HEK293 (cell line): ENCODE results near the gene CXCL14.

ENCODE experiments used
- CTCF ChIA-PET: fragments of 350-600 bp; formaldehyde crosslinking; extraction: SDS; loops from one replicate; lab custom pipeline; 2021; ENCODE audit warnings: antibody characterized with exemption; lab: Yijun Ruan, JAX
- POLR2A ChIA-PET: fragments of 300-600 bp; formaldehyde crosslinking; extraction: SDS; loops from one replicate; lab custom pipeline; 2020; ENCODE audit warnings: antibody characterized with exemption, inconsistent platforms; lab: Yijun Ruan, JAX
- H3K27ac ChIP-seq: fragments of 200-500 bp; sonication (Bioruptor generic); 2 replicates; pipeline ENCODE4 v1.5.1; 2014; ENCODE audit warnings: low read depth, low read length, control low read depth, inconsistent platforms; ENCODE audit errors: extremely low read depth
- H3K36me3 ChIP-seq, 2 experiments: fragments of 200-500 bp in 1 of 2; sonication (Bioruptor generic) in 1 of 2; 1 replicate in 1 of 2; 2 replicates in 1 of 2; pipeline ENCODE4 v1.5.1; 2014 to 2017; ENCODE audit warnings: inconsistent platforms in 2 of 2, low read length in 2 of 2; ENCODE audit not compliant: control insufficient read depth in 2 of 2, insufficient read depth in 1 of 2
- H3K4me1 ChIP-seq: fragments of 200-500 bp; sonication (Bioruptor generic); 2 replicates; pipeline ENCODE4 v1.5.1; 2014; ENCODE audit warnings: mild to moderate bottlenecking, low read length, inconsistent platforms; ENCODE audit not compliant: control insufficient read depth, insufficient read depth
- H3K4me3 ChIP-seq: 2 replicates; pipeline ENCODE4 v1.5.1; 2011; ENCODE audit warnings: low read depth, mild to moderate bottlenecking, control low read depth, low read length, moderate library complexity
- H3K9me3 ChIP-seq: fragments of 200-500 bp; sonication (Bioruptor generic); 2 replicates; pipeline ENCODE4 v1.5.1; 2014; ENCODE audit warnings: low read depth, low read length, inconsistent platforms; ENCODE audit not compliant: control insufficient read depth, insufficient read depth
- BCL11A ChIP-seq: fragments of 450-650 bp; formaldehyde crosslinking; IDR thresholded peaks from 2 replicates; pipeline ENCODE4 v1.5.1; 2016; ENCODE audit warnings: low read depth, missing biosample characterization, missing genetic modification characterization
- EGR2 ChIP-seq: fragments of 450-650 bp; formaldehyde crosslinking; IDR thresholded peaks from 2 replicates; pipeline ENCODE4 v1.5.1; 2016; ENCODE audit warnings: low read depth, missing biosample characterization, missing genetic modification characterization
- FEZF1 ChIP-seq: fragments of 450-650 bp; formaldehyde crosslinking; IDR thresholded peaks from 2 replicates; pipeline ENCODE4 v1.5.1; 2016; ENCODE audit warnings: missing biosample characterization, missing genetic modification characterization
- IKZF3 ChIP-seq: fragments of 450-650 bp; IDR thresholded peaks from 2 replicates; pipeline ENCODE4 v1.5.0; 2018; ENCODE audit warnings: missing biosample characterization, mild to moderate bottlenecking, missing genetic modification characterization, moderate library complexity
- KLF9 ChIP-seq: fragments of 450-650 bp; formaldehyde crosslinking; IDR thresholded peaks from 2 replicates; pipeline ENCODE4 v1.5.1; 2016; ENCODE audit warnings: missing biosample characterization, missing genetic modification characterization, low read depth
- MYNN ChIP-seq: fragments of 450-650 bp; formaldehyde crosslinking; IDR thresholded peaks from 2 replicates; pipeline ENCODE4 v1.5.1; 2016; ENCODE audit warnings: missing biosample characterization, missing genetic modification characterization, borderline replicate concordance
- OVOL3 ChIP-seq: fragments of 450-650 bp; formaldehyde crosslinking; IDR thresholded peaks from 2 replicates; pipeline ENCODE4 v1.5.1; 2016; ENCODE audit warnings: missing biosample characterization, missing genetic modification characterization
- PATZ1 ChIP-seq: fragments of 450-650 bp; formaldehyde crosslinking; IDR thresholded peaks from 2 replicates; pipeline ENCODE4 v1.5.1; 2016; ENCODE audit warnings: missing biosample characterization, missing genetic modification characterization
- SCRT2 ChIP-seq: fragments of 450-650 bp; formaldehyde crosslinking; IDR thresholded peaks from 2 replicates; pipeline ENCODE4 v1.5.1; 2016; ENCODE audit warnings: missing biosample characterization, missing genetic modification characterization
- SP7 ChIP-seq: fragments of 450-650 bp; formaldehyde crosslinking; IDR thresholded peaks from 2 replicates; pipeline ENCODE4 v1.5.1; 2016; ENCODE audit warnings: missing biosample characterization, missing genetic modification characterization
- TCF7L2 ChIP-seq: IDR thresholded peaks from 2 replicates; pipeline ENCODE4 v1.6.1; 2011; ENCODE audit warnings: low read depth, mild to moderate bottlenecking, inconsistent platforms, low read length, moderate library complexity, borderline replicate concordance
- WT1 ChIP-seq: fragments of 450-650 bp; formaldehyde crosslinking; IDR thresholded peaks from 2 replicates; pipeline ENCODE4 v1.5.1; 2016; ENCODE audit warnings: missing biosample characterization, missing genetic modification characterization
- ZBTB20 ChIP-seq: fragments of 450-650 bp; formaldehyde crosslinking; IDR thresholded peaks from 2 replicates; pipeline ENCODE4 v1.5.1; 2016; ENCODE audit warnings: missing biosample characterization, missing genetic modification characterization
- ZEB2 ChIP-seq: fragments of 450-650 bp; formaldehyde crosslinking; IDR thresholded peaks from 2 replicates; pipeline ENCODE4 v1.5.1; 2016; ENCODE audit warnings: missing biosample characterization, missing genetic modification characterization
- ZFHX2 ChIP-seq: fragments of 450-650 bp; formaldehyde crosslinking; conservative IDR thresholded peaks from 2 replicates; pipeline ENCODE4 v1.5.1; 2016; ENCODE audit warnings: missing biosample characterization, missing genetic modification characterization
- ZFP3 ChIP-seq: fragments of 450-650 bp; formaldehyde crosslinking; IDR thresholded peaks from 2 replicates; pipeline ENCODE4 v1.5.1; 2016; ENCODE audit warnings: low read depth, missing biosample characterization, missing genetic modification characterization
- ZNF10 ChIP-seq: fragments of 450-650 bp; formaldehyde crosslinking; IDR thresholded peaks from 2 replicates; pipeline ENCODE4 v1.5.1; 2017; ENCODE audit warnings: missing biosample characterization, missing genetic modification characterization
- ZNF140 ChIP-seq: fragments of 450-650 bp; formaldehyde crosslinking; IDR thresholded peaks from 2 replicates; pipeline ENCODE4 v1.5.1; 2016; ENCODE audit warnings: missing biosample characterization, missing genetic modification characterization
- ZNF16 ChIP-seq: fragments of 450-650 bp; formaldehyde crosslinking; IDR thresholded peaks from 2 replicates; pipeline ENCODE4 v1.5.1; 2016; ENCODE audit warnings: low read depth, missing biosample characterization, missing genetic modification characterization
- ZNF184 ChIP-seq: fragments of 450-650 bp; IDR thresholded peaks from 2 replicates; pipeline ENCODE4 v1.5.1; 2018; ENCODE audit warnings: missing biosample characterization, mild to moderate bottlenecking, missing genetic modification characterization
- ZNF202 ChIP-seq: fragments of 450-650 bp; formaldehyde crosslinking; IDR thresholded peaks from 2 replicates; pipeline ENCODE4 v1.5.1; 2016; ENCODE audit warnings: missing biosample characterization, missing genetic modification characterization, borderline replicate concordance
- TF ChIP-seq, protein P1 (sequence below): fragments of 450-650 bp; formaldehyde crosslinking; IDR thresholded peaks from 2 replicates; pipeline ENCODE4 v1.5.1; 2016; ENCODE audit warnings: missing biosample characterization, missing genetic modification characterization
- TF ChIP-seq, protein P2 (sequence below): fragments of 450-650 bp; formaldehyde crosslinking; IDR thresholded peaks from 2 replicates; pipeline ENCODE4 v1.5.1; 2016; ENCODE audit warnings: missing biosample characterization, missing genetic modification characterization
- TF ChIP-seq, protein P3 (sequence below): fragments of 450-650 bp; formaldehyde crosslinking; IDR thresholded peaks from 2 replicates; pipeline ENCODE4 v1.5.1; 2016; ENCODE audit warnings: missing biosample characterization, missing genetic modification characterization

CXCL14 gene

DNA sequence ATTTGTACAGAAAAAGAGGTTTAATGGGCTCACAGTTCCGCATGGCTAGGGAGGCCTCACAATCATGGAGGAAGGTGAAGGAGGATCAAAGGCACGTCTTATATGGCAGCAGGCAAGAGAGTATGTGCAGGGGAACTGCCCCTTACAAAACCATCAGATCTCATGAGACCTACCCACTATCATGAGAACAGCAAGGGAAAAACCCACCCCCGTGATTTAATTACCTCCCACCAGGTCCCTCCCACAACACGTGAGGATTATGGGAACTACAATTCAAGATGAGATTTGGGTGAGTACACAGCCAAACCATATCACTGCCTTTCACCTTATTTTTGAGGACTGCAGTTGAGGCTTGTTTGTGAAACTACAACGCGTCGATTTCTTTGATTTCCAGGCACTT lies 22.2 kb downstream of the CXCL14 start:
- no peak overlapping the region for H3K4me3 ChIP-seq
- CTCF ChIA-PET: interaction anchor here (0.6 to 13.3 kb wide), 5 partner anchors 9 to 335 kb away, joined by 3 to 853 read pairs (median 12); no protein-coding TSS in a partner anchor
- H3K9me3 ChIP-seq: no peaks in the 10 kb centered on the region
- H3K36me3 ChIP-seq: no peaks in the 10 kb centered on the region
- no peak overlapping the region for H3K27ac ChIP-seq
- POLR2A ChIA-PET: no interaction called here
- no peaks in the 10 kb centered on the region for H3K4me1 ChIP-seq
- TF ChIP-seq, protein P1, sequence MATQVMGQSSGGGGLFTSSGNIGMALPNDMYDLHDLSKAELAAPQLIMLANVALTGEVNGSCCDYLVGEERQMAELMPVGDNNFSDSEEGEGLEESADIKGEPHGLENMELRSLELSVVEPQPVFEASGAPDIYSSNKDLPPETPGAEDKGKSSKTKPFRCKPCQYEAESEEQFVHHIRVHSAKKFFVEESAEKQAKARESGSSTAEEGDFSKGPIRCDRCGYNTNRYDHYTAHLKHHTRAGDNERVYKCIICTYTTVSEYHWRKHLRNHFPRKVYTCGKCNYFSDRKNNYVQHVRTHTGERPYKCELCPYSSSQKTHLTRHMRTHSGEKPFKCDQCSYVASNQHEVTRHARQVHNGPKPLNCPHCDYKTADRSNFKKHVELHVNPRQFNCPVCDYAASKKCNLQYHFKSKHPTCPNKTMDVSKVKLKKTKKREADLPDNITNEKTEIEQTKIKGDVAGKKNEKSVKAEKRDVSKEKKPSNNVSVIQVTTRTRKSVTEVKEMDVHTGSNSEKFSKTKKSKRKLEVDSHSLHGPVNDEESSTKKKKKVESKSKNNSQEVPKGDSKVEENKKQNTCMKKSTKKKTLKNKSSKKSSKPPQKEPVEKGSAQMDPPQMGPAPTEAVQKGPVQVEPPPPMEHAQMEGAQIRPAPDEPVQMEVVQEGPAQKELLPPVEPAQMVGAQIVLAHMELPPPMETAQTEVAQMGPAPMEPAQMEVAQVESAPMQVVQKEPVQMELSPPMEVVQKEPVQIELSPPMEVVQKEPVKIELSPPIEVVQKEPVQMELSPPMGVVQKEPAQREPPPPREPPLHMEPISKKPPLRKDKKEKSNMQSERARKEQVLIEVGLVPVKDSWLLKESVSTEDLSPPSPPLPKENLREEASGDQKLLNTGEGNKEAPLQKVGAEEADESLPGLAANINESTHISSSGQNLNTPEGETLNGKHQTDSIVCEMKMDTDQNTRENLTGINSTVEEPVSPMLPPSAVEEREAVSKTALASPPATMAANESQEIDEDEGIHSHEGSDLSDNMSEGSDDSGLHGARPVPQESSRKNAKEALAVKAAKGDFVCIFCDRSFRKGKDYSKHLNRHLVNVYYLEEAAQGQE (tag by site-specific recombination): no peak
- TF ChIP-seq EGR2 (tag by site-specific recombination): peak; percentile 45
- TF ChIP-seq ZFHX2 (tag by site-specific recombination): peak; percentile 62

GRCh38 chr5:135555530-135555929 lies 23.3 kb downstream of the CXCL14 start:
- Histone ChIP-seq H3K4me3 (no peak overlapping the region), H3K27ac (no peak overlapping the region), H3K4me1 (no peaks in the 10 kb centered on the region), H3K9me3 (no peaks in the 10 kb centered on the region), H3K36me3 (no peaks in the 10 kb centered on the region)
- POLR2A ChIA-PET: no interaction called here
- CTCF ChIA-PET: interaction anchor here (0.6 to 13.3 kb wide), 7 partner anchors 10 to 328 kb away, joined by 3 to 853 read pairs (median 6); no protein-coding TSS in a partner anchor
- no peak for TF ChIP-seq KLF9 (tag by site-specific recombination)
- no peak for TF ChIP-seq OVOL3 (tag by site-specific recombination)
- TF ChIP-seq ZBTB20: no peak
- TF ChIP-seq ZEB2 (tag by site-specific recombination): no peak
- no peak for TF ChIP-seq FEZF1 (tag by site-specific recombination)
- no peak for TF ChIP-seq BCL11A
- no peak for TF ChIP-seq WT1 (tag by site-specific recombination)
- no peak for TF ChIP-seq ZNF10 (tag by site-specific recombination)
- TF ChIP-seq TCF7L2: no peak
- TF ChIP-seq ZNF202 (tag by site-specific recombination): no peak
- no peak for TF ChIP-seq ZNF140 (tag by site-specific recombination)
- TF ChIP-seq, protein P2, sequence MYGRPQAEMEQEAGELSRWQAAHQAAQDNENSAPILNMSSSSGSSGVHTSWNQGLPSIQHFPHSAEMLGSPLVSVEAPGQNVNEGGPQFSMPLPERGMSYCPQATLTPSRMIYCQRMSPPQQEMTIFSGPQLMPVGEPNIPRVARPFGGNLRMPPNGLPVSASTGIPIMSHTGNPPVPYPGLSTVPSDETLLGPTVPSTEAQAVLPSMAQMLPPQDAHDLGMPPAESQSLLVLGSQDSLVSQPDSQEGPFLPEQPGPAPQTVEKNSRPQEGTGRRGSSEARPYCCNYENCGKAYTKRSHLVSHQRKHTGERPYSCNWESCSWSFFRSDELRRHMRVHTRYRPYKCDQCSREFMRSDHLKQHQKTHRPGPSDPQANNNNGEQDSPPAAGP (tag by site-specific recombination): no peak
- no peak for TF ChIP-seq SCRT2 (tag by site-specific recombination)
- TF ChIP-seq ZNF16 (tag by site-specific recombination): no peak

- no peaks in the 10 kb centered on the region for H3K36me3 ChIP-seq
- no peak overlapping the region for H3K4me3 ChIP-seq
- H3K9me3 ChIP-seq: no peaks in the 10 kb centered on the region
- ChIA-PET POLR2A (interaction anchor here (0.6 to 2.0 kb wide), 2 partner anchors 91 to 334 kb away, joined by 3 to 4 read pairs; no protein-coding TSS in a partner anchor), CTCF (interaction anchor here (0.5 to 13.3 kb wide), 26 partner anchors 12 to 1103 kb away, joined by 3 to 853 read pairs (median 4); partner anchors contain the start of genes CXCL14 and SLC25A48)
- no peak overlapping the region for H3K27ac ChIP-seq
- no peaks in the 10 kb centered on the region for H3K4me1 ChIP-seq
- TF ChIP-seq, protein P3, sequence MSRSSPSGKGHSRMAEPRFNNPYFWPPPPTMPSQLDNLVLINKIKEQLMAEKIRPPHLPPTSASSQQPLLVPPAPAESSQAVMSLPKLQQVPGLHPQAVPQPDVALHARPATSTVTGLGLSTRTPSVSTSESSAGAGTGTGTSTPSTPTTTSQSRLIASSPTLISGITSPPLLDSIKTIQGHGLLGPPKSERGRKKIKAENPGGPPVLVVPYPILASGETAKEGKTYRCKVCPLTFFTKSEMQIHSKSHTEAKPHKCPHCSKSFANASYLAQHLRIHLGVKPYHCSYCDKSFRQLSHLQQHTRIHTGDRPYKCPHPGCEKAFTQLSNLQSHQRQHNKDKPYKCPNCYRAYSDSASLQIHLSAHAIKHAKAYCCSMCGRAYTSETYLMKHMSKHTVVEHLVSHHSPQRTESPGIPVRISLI: peak; percentile 65; the same call in 1 of the 2 replicates
- TF ChIP-seq IKZF3 (peak; percentile 71), ZFHX2 (tag by site-specific recombination) (no peak), SP7 (no peak), ZNF184 (tag by site-specific recombination) (no peak), MYNN (no peak), ZFP3 (tag by site-specific recombination) (peak; percentile 81), PATZ1 (tag by site-specific recombination) (0 out of 2 replicates have a peak, but pooled peaks have one; percentile 34)
Measured at GRCh38 chr5:135553688-135554462, 24.9 kb downstream of the CXCL14 start.
